Measurements from ENCODE around the gene C1QTNF5.

The C1QTNF5 gene

DNA sequence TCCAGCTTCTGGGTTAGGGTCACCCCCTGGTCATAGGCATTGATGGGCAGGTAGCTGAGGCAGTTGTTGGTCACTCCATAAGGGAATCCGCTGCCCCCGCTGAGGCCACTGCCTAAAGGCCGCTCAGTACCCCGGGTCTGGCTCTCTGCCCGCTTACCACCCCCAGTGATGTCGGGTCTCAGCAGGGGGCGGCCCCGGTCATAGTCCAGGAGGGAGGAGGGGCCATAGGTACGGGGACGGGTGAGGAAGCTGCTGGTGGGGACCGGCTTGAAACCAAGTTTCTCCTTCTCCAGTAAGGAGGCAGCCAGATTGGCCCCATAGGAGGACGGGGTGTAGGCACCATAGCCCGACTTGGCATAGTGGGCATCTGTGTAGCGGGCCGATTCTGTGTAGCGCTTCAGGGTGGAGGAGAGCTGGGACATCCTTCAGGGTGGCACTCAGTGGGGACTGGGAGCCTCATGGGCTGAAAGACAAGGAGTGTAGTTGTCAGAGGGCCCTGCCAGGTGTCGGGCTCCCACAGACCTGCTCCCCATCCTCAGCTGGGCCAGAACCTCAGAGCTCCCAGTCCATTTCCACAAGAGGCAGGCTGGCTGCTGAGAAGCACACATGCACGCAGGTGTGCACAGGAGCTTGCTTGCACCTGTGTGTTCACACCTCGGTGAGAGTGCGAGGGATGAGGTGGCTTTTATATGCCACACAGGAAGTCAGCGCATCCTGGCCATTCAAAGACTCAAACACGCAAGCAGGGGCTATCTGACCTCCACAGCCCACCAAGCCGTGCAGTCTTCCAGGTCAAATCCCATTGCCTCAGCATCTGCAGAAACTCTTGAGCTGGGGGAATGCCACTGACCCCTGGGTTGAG, 32.6 kb upstream of the C1QTNF5 start:
- no peak for DNase-seq (ENCODE audit: low spot score)

GRCh38 chr11:119372260-119373058, 31.8 kb upstream of the C1QTNF5 start:
- DNase-seq (ENCODE audit: low spot score) = no peak

- DNase-seq (ENCODE audit: low spot score) = peak; percentile 79
Measured at GRCh38 chr11:119371778-119372182, 31.1 kb upstream of the C1QTNF5 start.

DNA sequence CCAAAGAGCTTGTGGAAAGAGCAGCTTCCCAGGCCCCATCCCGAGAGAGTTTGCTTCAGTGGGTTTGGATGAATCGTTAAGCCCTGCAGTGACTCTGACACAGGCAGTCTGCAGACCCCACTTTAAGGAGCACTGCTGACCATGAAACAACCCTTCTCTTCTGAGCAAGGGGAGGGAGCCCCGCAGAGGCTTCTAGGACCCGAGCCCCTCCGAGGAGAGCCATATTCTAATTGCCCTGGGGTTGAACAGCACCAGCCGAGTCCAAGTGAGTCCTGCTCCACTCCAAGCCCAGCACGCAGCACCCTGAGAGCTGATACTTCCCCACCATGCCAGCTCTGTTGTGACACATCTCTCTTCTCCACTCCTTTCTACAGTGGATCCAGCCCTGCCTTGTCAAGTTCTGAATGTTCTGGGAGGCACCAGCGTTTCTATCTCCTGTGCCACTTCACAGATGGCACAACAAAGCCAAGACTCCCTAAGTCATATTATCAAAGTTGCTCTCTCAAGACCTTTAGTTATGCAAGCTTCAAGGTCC, 30.5 kb upstream of the C1QTNF5 start:
- DNase-seq (ENCODE audit: low spot score) = no peak

- no peak for DNase-seq (ENCODE audit: low spot score)
Measured at GRCh38 chr11:119370486-119371046, 29.9 kb upstream of the C1QTNF5 start.

DNA sequence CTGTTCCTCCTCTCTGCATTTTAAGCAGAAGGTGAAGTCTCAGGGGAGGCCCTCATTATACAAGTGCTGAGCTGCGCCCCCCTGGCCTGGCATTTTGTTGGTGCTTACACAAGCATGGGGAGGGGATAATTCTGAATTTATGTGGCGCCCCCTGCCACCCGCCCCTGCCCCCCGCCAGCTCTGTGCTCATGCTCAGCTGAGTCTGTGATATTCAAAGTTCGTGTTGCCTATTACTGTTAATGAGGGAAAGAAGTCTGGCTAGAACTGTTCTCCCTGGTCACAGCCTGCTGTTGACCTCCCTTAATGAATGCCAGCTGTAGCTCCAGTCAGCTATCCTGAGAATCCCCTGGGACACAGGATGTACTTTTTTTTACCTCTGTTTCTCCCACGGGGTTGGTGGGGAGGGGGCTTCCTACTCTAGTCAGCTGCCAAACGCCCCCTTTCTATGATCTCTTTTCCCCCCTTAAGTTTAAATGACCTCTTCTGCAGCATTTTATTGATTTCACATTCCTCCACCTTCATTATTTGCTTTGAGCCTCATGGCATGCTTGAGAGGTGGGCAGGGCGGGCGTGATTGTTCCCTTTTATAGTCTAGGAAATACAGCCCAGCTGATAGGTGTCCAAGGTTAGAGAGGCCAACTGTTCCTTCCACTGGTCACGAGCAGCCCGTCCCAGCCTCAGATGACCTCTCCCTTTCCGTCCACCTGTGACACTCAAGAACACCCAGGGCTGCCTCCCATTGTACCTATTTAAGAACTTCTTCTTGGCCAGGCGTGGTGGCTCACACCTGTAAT, 28.6 kb upstream of the C1QTNF5 start:
- DNase-seq (ENCODE audit: low spot score) = no peak

DNA sequence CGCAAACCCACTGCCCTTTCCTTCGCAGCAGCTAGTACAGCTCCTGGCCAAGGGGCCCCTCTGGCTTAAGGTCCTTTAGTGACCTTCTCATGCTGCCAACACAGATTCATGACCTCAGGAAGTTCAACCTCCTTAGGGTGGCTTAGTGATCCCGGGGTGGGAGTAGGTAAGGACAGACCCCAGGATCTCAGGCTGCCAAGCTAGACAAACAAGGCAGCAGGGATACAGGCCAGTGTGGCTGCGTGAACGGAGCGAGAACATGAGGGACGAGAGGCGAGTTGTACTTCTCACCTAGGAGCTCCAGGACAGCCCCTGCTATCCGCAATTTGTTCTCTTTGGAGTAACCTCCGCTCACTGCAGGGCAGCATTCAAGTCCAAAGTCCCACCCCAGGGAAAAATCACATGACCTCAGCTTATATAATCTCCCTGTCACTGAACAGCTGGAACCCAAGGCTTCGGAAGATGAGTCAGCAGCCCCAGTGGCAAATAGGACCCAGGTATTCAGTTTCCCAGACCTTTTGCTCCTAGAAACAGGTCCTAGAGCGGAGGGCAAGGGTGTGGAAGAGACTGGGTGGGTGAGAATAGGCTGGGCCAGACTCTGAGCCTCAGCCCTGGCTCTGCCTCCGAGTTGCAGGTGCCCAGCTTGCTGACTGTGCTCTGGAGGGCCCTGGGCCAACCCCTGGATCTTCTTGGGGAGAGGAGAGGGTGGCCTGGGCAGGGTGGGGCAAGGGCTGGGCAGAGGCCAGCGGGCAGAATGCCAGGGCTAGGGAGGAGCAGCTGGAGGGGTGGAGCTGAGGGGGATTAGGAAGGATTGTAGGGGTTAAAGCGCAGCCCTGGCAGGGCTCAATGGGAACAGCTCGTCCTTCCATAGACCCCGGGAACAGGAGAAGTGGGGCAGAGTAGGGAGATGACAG, 27.7 kb upstream of the C1QTNF5 start:
- no peak for DNase-seq (ENCODE audit: low spot score)

DNA sequence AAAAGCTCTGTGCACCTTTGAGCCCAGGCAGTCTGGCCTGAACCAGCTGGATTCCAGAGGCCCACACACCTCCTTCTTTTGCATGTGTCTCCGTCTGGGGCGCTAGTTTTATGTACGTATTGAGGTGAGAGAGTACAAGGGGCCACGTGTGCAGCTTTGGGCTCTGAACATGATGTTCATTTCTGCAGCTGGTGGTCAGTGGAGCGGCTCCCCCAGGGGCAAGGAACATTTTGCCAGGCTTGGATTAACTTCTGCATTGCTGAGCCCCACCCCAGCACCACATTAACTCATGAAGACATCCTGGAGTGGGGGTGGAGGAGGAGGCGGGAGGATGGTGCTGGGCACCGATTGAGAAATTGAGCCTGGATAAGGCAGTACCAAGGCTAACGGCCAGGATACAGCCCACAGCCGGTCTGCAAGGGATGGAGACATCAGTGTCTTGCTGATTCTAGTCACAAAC, 27.0 kb upstream of the C1QTNF5 start:
- no peak for DNase-seq (ENCODE audit: low spot score)

DNA sequence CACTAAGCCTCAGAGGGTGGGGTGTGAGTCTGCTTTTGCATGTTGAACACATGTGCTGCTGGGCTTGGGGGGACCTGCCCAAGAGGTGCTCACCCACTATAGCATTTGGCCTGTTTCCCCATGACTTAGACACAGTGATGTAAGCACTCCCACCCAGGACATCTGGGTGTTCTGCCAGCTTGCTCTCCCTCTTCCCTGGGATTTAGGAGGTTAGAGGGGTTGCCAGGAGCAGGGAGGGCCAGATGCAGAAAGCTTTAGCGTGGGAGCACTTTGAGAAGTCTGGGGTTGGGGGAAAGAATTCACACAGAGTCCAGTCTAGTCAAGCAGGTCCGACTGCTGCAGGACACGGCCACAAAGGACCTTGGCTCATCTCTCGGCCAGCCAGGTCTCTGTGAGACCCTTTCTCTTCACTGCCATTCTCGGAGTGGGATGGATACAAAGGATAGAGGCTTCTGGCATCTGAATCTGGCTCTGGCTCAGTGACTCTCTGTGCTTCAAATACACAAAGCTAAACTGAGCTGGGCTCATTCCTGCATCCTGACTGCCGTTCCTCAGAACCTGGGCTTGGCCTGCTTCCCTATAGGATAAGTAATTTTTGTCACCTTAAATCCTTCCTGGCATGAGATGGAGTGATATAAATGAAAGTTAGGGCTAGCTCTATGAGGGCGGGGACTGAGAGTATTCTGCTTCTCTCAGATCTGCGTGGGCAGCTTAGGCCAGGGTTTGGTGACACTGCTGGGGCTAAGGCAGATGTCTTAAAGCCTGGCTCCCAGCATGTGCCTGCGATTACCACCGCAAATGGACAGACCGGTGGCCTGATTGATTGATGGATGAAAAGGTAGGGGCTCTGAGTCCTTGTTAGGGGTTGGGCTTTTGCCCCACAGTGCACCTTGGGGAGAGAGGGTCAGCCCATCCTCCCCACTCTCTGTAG, 26.3 kb upstream of the C1QTNF5 start:
- no peak for DNase-seq (ENCODE audit: low spot score)

DNA sequence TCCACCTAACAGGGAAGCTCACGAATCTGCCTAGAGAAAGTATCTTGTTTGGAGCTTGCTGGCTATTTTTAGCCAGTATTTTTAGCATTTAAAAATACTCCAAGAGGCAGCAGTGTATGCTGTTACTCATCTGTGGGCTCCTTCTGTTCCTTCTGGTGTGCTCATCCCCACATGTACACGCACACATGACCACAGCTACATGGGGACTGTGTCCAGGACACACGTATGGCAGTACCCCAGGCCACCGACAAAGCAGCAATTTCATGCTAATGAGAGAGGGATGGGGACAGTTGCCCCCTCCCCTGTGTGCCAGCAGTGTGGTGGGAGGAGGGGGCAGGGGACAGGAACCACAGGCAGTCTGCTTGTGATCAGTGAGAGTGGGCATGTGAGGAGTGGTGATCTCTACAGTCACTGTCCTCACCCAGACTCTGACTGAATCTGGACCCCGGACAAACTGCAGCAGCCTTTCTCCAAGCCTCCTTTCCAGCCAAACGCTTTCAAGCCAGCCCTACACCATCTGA, 24.4 kb upstream of the C1QTNF5 start:
- DNase-seq (ENCODE audit: low spot score) = no peak

DNA sequence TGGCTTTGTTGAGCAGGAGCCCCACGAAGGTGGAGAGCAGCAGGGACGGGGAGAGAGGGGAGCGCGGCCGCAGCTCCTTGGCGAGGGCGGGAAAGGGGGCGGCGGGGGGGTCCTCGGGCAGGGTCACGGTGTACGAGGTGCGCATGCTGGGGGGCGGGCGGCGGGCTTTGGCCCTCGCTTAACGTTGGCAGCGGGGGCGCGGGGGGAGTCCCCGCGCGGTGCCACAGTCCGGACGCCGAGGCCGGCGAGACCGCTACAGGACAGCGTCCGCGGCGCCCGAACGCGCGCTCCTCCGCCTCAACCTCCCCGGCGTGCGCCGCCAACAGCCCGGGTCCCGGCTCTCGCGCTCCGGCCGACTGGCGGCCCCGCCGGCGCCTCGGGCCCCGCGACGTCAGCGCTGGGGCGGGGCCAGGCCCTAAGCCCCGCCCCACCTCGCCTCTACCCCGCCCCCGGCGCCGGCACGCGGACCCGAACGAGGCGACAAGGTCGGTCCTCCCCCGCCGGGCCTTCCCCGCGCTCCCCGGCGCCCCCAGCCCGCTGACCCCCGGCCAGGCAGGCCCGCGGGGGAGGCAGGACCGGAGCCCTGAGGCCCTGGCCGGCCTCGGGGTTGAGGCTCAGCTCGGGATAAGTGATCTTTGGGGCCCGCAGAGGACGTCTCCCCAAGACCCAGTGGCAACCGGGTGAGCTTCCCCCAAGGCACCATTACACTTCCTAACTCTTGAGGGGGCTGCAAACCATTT, 23.3 kb upstream of the C1QTNF5 start:
- no peak for DNase-seq (ENCODE audit: low spot score)

GRCh38 chr11:119363081-119363850, 22.6 kb upstream of the C1QTNF5 start:
- DNase-seq (ENCODE audit: low spot score) = no peak

- no peak for DNase-seq (ENCODE audit: low spot score)
Measured at GRCh38 chr11:119362741-119363080, 22.0 kb upstream of the C1QTNF5 start.

DNA sequence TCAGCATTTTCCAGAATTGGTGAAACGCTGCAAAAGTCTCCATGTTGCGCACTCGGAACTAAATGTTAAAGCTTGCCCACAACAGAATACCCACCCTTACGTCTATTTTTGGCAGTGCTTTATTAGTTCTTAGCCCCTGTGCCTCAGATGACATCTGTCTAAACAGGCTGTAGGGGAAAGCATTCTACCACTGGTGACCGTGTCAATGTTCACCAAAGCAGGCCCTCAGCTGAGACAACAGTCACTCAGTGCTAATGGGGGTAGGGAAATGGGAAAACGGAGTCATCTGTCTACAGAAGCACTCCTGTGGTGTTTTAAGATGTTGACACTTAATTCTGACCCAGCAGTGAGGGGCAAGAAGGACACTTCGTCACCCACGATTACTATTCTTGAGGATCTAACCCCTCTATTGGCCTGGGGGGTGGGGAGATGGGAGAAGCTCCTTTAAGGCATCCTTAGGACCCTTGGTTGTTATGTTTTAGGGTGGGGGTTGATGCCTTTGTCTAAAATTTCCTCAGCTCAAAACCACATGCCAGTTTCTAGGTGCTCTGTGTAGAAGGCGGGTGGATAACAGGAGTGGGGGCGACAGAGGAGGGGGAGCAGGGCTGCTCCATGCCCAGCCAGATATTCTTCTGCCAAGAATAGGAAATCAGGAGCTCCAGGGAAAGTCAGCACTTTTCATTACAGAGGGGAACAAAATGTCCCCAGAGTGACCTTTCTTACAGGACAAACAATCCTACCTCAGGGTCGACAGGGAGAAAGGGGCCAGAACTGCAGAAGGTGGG, 21.4 kb upstream of the C1QTNF5 start:
- DNase-seq (ENCODE audit: low spot score) = no peak

DNA sequence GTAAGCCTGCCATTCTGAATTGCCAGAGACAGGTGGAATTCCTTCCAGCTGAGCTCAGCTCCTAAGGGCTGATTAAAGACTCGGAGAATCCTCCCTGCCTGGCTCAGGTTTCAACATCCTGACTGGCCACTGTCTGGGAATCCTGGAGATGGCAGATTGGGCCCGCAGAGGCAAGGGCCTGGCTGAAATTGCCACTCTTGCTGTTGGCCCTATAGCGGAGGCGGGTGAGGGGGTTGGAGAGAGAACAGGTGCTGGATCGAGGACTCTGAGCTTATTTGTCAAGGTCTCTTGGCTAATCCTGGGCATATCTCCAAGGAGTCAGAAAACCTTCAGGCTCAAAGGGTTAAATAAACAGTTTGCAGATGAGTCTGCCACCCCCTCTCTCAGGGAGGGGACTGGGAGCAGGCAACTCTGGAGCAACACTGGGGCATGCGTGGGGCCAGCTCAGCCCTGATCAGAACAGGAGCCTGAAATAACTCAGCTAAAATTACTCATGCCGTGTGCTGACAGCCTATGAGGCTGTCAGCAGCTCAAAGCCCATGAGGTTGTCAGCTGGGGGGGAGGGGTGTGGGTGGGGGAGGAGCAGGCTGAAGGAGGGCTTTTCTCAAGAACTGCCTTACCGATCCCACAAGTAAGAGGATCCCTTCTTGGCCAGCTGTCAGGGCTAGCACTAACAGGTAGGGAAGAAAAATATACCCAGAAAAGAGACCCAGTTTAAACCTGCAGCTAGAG, 20.5 kb upstream of the C1QTNF5 start:
- DNase-seq (ENCODE audit: low spot score) = no peak
